GM12878 (cell line): ENCODE measurements around the gene SETD2. TPM values are rescaled to one million over a fixed set of nuclear protein-coding genes. Genes with fewer than 3 reads are reported as not detected.

Source experiments
- ASH2L ChIP-seq: fragments of 300-600, 200-600 bp; sonication (generic); IDR thresholded peaks from 2 replicates; pipeline ENCODE4 v1.6.1; 2017; ENCODE audit warnings: low read depth, mild to moderate bottlenecking, borderline replicate concordance
- ATF7 ChIP-seq: fragments of 450-650 bp; IDR thresholded peaks from 2 replicates; pipeline ENCODE4 v1.6.1; 2016; ENCODE audit warnings: low read depth, mild to moderate bottlenecking
- CHD2 ChIP-seq: IDR thresholded peaks from 2 replicates; pipeline ENCODE4 v1.6.1; 2011; ENCODE audit warnings: low read depth, low read length, improper control_type of control experiment, borderline replicate concordance
- CREB1 ChIP-seq: IDR thresholded peaks from 2 replicates; pipeline ENCODE4 v1.6.1; 2012; ENCODE audit warnings: low read depth, mild to moderate bottlenecking, inconsistent platforms
- IKZF1 ChIP-seq: fragments of 450-650 bp; conservative IDR thresholded peaks from 2 replicates; pipeline ENCODE4 v1.6.1; 2017; ENCODE audit warnings: antibody characterized with exemption, mild to moderate bottlenecking
- JUND ChIP-seq: IDR thresholded peaks from 2 replicates; pipeline ENCODE4 v1.6.1; 2012; ENCODE audit warnings: low read depth, mild to moderate bottlenecking, low read length, improper control_type of control experiment, moderate library complexity
- NR2C2 ChIP-seq: IDR thresholded peaks from 2 replicates; pipeline ENCODE4 v1.6.1; 2011; ENCODE audit warnings: borderline replicate concordance, low read depth; ENCODE audit not compliant: control insufficient read depth, insufficient read length
- SMAD1 ChIP-seq: fragments of 450-650 bp; IDR thresholded peaks from 2 replicates; pipeline ENCODE4 v1.6.1; 2018; ENCODE audit warnings: mild to moderate bottlenecking, low read depth; ENCODE audit not compliant: partially characterized antibody
- WRNIP1 ChIP-seq: IDR thresholded peaks from 2 replicates; pipeline ENCODE4 v1.6.1; 2011; ENCODE audit warnings: low read depth, low read length, improper control_type of control experiment, borderline replicate concordance
- ZBED1 ChIP-seq: IDR thresholded peaks from 2 replicates; pipeline ENCODE4 v1.6.1; 2016; ENCODE audit warnings: borderline replicate concordance
- polyA plus RNA-seq, 11 experiments: library from polyadenylated mRNA; depleted of rRNA in 4 of 11; unstranded in 6 of 11; stranded (reverse) in 5 of 11; fragments of >200 nt; fragmentation: Nextera tagmentation in 4 of 11; fragmentation: Illumina TruSeq in 1 of 11; extraction: Ambion mirVana in 4 of 11; extraction: Trizol in 1 of 11; gene quantifications; 1 replicate in 1 of 11; 2 replicates in 10 of 11; pipeline versions ENCODE4 v1.2.1 to v1.2.3, GENCODE V29; 2011 to 2016; ENCODE audit warnings: inconsistent platforms in 2 of 11, missing spikeins in 2 of 11, low read depth in 1 of 11
- total RNA-seq, 4 experiments: library from RNA; depleted of rRNA in 3 of 4; stranded (reverse); fragments of >200 nt in 3 of 4; fragmentation: Illumina TruSeq in 1 of 4; extraction: Trizol in 1 of 4; gene quantifications; 2 replicates each; pipeline versions ENCODE4 v1.2.1 to v1.2.3, GENCODE V29; 2013 to 2021
- TF ChIP-seq, protein P1 (sequence below): fragments of 450-650 bp; IDR thresholded peaks from 2 replicates; pipeline ENCODE4 v1.6.1; 2018; ENCODE audit warnings: mild to moderate bottlenecking, low read depth, moderate library complexity; ENCODE audit not compliant: partially characterized antibody
- TF ChIP-seq, protein P2 (sequence below): fragments of 450-650 bp; conservative IDR thresholded peaks from 2 replicates; pipeline ENCODE4 v1.6.1; 2017; ENCODE audit warnings: mild to moderate bottlenecking, moderate library complexity
- TF ChIP-seq, protein P3 (sequence below): IDR thresholded peaks from 2 replicates; pipeline ENCODE4 v1.6.1; 2012; ENCODE audit warnings: low read depth, low read length, improper control_type of control experiment
- TF ChIP-seq, protein P4 (sequence below): fragments of 150-350 bp; IDR thresholded peaks from 2 replicates; pipeline ENCODE4 v1.6.1; 2014; ENCODE audit warnings: mild to moderate bottlenecking, low read depth, low read length
- TF ChIP-seq, protein P5 (sequence below): IDR thresholded peaks from 2 replicates; pipeline ENCODE4 v1.6.1; 2012; ENCODE audit warnings: low read depth, low read length, improper control_type of control experiment

Gene SETD2
- total and polyA plus RNA-seq, 10 of the 15 experiments (the other 5 are each of a cell fraction or from before 2014, with no cell fraction given), result 8.4 to 44.9 (median 24.5) TPM

DNA sequence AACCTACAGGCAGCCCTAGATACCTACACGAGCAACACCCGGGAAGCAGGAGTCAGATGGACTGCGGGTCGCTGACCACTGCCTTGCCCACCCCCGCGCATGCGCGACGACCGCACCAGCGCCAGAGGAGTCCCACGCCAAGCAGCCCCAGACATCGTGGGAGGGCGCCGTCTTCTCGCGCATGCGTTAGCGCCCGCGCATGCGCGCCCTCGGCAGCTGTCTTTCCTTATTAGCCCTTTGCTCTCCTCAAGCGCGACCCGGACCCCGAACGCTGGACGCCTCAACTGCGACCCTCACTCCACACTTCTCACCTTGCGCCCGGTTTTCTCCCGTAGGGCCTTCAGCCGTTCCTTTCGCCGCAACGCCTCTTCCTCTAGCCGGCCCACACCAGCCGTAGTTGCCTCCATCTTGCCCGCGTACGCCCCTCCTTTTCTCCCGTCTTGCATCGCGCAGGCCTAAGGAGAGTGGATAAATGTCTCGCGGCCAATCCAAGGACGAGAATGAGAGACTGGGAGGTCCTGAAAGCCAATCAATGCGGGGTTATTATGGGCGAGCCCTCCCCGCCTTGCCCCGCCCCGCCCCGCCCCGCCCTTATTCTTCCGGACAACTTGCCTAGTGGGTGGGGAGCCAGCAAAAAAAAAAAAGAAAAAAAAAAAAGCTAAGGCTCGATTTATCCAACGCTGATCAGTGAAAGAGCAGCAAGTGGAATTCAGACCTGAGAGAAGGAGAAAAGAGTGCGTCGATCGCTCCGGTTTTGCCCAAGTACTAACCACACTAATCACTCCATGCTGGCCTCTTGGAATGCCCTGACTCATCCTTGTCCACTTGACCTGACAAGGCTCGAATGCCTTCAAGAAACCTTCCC is 187.4 kb downstream of the SETD2 start, which contains the start of gene CCDC12 (continued):
- TF ChIP-seq, protein P1, sequence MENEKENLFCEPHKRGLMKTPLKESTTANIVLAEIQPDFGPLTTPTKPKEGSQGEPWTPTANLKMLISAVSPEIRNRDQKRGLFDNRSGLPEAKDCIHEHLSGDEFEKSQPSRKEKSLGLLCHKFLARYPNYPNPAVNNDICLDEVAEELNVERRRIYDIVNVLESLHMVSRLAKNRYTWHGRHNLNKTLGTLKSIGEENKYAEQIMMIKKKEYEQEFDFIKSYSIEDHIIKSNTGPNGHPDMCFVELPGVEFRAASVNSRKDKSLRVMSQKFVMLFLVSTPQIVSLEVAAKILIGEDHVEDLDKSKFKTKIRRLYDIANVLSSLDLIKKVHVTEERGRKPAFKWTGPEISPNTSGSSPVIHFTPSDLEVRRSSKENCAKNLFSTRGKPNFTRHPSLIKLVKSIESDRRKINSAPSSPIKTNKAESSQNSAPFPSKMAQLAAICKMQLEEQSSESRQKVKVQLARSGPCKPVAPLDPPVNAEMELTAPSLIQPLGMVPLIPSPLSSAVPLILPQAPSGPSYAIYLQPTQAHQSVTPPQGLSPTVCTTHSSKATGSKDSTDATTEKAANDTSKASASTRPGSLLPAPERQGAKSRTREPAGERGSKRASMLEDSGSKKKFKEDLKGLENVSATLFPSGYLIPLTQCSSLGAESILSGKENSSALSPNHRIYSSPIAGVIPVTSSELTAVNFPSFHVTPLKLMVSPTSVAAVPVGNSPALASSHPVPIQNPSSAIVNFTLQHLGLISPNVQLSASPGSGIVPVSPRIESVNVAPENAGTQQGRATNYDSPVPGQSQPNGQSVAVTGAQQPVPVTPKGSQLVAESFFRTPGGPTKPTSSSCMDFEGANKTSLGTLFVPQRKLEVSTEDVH, result no peak
- TF ChIP-seq, protein P2, sequence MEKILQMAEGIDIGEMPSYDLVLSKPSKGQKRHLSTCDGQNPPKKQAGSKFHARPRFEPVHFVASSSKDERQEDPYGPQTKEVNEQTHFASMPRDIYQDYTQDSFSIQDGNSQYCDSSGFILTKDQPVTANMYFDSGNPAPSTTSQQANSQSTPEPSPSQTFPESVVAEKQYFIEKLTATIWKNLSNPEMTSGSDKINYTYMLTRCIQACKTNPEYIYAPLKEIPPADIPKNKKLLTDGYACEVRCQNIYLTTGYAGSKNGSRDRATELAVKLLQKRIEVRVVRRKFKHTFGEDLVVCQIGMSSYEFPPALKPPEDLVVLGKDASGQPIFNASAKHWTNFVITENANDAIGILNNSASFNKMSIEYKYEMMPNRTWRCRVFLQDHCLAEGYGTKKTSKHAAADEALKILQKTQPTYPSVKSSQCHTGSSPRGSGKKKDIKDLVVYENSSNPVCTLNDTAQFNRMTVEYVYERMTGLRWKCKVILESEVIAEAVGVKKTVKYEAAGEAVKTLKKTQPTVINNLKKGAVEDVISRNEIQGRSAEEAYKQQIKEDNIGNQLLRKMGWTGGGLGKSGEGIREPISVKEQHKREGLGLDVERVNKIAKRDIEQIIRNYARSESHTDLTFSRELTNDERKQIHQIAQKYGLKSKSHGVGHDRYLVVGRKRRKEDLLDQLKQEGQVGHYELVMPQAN, result peak; percentile 80
- TF ChIP-seq ATF7 (no peak), CHD2 (no peak; the same call in 1 of the 2 replicates), ASH2L (peak; percentile 41; the same call in 1 of the 2 replicates), SMAD1 (peak; percentile 85), CREB1 (peak; percentile 63), ZBED1 (no peak), JUND (no peak), IKZF1 (peak; percentile 100), WRNIP1 (no peak), NR2C2 (peak; percentile 70)
- TF ChIP-seq, protein P3, sequence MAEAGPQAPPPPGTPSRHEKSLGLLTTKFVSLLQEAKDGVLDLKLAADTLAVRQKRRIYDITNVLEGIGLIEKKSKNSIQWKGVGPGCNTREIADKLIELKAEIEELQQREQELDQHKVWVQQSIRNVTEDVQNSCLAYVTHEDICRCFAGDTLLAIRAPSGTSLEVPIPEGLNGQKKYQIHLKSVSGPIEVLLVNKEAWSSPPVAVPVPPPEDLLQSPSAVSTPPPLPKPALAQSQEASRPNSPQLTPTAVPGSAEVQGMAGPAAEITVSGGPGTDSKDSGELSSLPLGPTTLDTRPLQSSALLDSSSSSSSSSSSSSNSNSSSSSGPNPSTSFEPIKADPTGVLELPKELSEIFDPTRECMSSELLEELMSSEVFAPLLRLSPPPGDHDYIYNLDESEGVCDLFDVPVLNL, result no peak
- TF ChIP-seq, protein P4, sequence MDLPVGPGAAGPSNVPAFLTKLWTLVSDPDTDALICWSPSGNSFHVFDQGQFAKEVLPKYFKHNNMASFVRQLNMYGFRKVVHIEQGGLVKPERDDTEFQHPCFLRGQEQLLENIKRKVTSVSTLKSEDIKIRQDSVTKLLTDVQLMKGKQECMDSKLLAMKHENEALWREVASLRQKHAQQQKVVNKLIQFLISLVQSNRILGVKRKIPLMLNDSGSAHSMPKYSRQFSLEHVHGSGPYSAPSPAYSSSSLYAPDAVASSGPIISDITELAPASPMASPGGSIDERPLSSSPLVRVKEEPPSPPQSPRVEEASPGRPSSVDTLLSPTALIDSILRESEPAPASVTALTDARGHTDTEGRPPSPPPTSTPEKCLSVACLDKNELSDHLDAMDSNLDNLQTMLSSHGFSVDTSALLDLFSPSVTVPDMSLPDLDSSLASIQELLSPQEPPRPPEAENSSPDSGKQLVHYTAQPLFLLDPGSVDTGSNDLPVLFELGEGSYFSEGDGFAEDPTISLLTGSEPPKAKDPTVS, result no peak
- TF ChIP-seq, protein P5, sequence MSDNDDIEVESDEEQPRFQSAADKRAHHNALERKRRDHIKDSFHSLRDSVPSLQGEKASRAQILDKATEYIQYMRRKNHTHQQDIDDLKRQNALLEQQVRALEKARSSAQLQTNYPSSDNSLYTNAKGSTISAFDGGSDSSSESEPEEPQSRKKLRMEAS, result peak; percentile 78; the same call in 1 of the 2 replicates
